GM21717 (cell line): ENCODE measurements around the gene CCN2.
"Not testable (repeated sequence)": the region's sequence is repeated elsewhere in the genome, so short reads cannot be mapped to it uniquely, and the experiment has no call there.

ENCODE experiments used
- ATAC-seq: cut with Tn5 transposase; IDR thresholded peaks from one replicate; pipeline ENCODE4 v1.9.1; 2021; ENCODE audit warnings: mild to moderate bottlenecking, moderate library complexity; ENCODE audit not compliant: unreplicated experiment

The CCN2 gene

GRCh38 chr6:131911951-131912350, 39.2 kb downstream of the CCN2 start:
- ATAC-seq = no peak

- ATAC-seq = no peak
Observed at GRCh38 chr6:131910956-131911355, 40.2 kb downstream of the CCN2 start.

GRCh38 chr6:131910219-131910589, 41.0 kb downstream of the CCN2 start:
- ATAC-seq = peak; percentile 16

- ATAC-seq = peak; percentile 98
Observed at GRCh38 chr6:131909408-131910218, 41.6 kb downstream of the CCN2 start.

DNA sequence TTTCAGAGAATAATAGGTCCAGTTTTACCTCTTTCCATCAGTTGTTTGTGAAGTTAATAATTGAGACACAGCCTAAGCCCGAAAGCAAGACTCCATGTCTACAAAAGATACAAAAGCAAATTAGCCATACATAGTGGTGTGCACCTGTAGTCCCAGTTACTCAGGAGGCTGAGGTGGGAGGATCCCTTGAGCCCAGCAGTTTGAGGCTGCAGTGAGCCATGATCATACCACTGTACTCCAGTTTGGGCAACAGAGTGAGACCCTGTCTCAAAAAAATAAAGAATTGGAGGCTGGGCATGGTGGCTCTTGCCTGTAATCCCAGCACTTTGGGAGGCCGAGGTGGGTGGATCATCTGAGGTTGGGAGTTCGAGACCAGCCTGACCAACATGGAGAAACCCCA, 42.4 kb downstream of the CCN2 start:
- ATAC-seq = not testable (repeated sequence)

DNA sequence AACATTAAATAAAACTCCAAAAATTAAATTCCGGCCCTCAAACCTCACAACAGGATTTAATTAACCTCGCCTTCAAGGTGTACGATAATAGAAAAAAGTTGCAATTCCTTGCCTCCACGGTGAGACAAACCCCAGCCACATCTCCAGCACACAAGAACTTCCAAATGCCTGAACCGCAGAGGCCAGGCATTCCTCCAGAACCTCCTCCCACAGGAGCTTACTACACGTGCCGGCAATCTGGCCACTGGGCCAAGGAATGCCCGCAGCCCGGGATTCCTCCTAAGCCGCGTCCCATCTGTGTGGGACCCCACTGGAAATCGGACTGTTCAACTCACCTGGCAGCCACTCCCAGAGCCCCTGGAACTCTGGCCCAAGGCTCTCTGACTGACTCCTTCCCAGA, 47.4 kb downstream of the CCN2 start:
- not testable (repeated sequence) for ATAC-seq

DNA sequence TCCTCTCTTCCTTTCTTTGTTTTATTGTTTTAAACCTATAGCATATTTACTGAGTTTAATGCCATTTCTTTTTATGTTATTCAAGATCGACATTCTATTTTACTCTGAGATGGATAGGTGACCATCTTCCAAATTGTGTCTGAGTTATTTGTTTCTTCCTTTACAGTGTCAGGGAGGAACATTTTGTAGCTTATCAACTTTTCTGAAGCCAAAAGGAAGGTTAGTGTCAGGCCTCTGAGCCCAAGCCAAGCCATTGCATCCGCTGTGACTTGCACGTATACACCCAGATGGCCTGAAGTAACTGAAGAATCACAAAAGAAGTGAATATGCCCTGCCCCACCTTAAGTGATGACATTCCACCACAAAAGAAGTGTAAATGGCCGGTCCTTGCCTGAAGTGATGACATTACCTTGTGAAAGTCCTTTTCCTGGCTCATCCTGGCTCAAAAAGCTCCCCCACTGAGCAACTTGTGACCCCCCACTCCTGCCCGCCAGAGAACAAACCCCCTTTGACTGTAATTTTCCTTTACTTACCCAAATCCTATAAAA, 49.8 kb downstream of the CCN2 start:
- ATAC-seq = not testable (repeated sequence)

DNA sequence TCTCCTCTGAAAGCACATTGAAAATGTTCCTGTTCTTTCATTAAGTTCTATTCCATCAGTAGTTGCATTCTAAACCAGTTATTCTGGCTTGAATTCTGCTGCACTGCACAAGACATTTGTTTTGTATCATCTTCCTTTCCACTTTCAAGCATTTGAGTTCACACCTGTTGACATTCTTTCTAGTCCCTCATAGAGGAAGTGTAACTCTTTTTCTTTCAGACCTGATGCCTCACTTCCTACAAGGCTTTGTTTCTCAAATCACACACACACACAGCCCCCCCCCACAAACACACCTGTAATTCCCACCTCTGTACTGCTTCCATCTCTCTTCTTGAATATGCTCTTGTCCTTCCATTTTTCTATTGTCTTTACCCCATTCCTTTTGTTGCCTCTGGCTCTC, 50.9 kb downstream of the CCN2 start:
- ATAC-seq = no peak

GRCh38 chr6:131898718-131899117, 52.5 kb downstream of the CCN2 start:
- no peak for ATAC-seq
